H9 (cell line): ENCODE results near the gene SHH. TPM values are rescaled to one million over a fixed set of nuclear protein-coding genes. Genes with fewer than 3 reads are reported as not detected.

Experiments
- DNase-seq: peaks from one replicate; pipeline ENCODE4 v3.0.0-alpha.2; 2017
- H2AFZ ChIP-seq: one replicate; pipeline ENCODE4 v1.6.1; 2013; ENCODE audit warnings: mild to moderate bottlenecking, low read length, control low read depth, moderate library complexity
- H2AK5ac ChIP-seq: 2 replicates; pipeline ENCODE4 v1.6.1; 2013; ENCODE audit warnings: low read length, control low read depth, mixed read lengths; ENCODE audit not compliant: insufficient read length
- H2BK120ac ChIP-seq: one replicate; pipeline ENCODE4 v1.6.1; 2013; ENCODE audit warnings: low read depth, mild to moderate bottlenecking, low read length, control low read depth, inconsistent platforms; ENCODE audit not compliant: poor library complexity, severe bottlenecking
- H2BK12ac ChIP-seq: 2 replicates; pipeline ENCODE4 v1.6.1; 2013; ENCODE audit warnings: low read length, control low read depth, mixed read lengths, low read depth; ENCODE audit not compliant: insufficient read length
- H2BK15ac ChIP-seq: 2 replicates; pipeline ENCODE4 v1.6.1; 2013; ENCODE audit warnings: low read depth, low read length, control low read depth
- H2BK20ac ChIP-seq: one replicate; pipeline ENCODE4 v1.6.1; 2013; ENCODE audit warnings: low read depth, mild to moderate bottlenecking, low read length, control low read depth, inconsistent platforms; ENCODE audit not compliant: poor library complexity, severe bottlenecking
- H2BK5ac ChIP-seq: 2 replicates; pipeline ENCODE4 v1.6.1; 2013; ENCODE audit warnings: low read length, control low read depth, mixed read lengths; ENCODE audit not compliant: insufficient read length
- H3K14ac ChIP-seq: 2 replicates; pipeline ENCODE4 v1.6.1; 2013; ENCODE audit warnings: low read length, control low read depth; ENCODE audit not compliant: insufficient read depth
- H3K18ac ChIP-seq: 2 replicates; pipeline ENCODE4 v1.6.1; 2013; ENCODE audit warnings: low read depth, mild to moderate bottlenecking, mixed read lengths, low read length, control low read depth; ENCODE audit not compliant: insufficient read length
- H3K23ac ChIP-seq: 2 replicates; pipeline ENCODE4 v1.6.1; 2013; ENCODE audit warnings: low read length, control low read depth, mixed read lengths, low read depth; ENCODE audit not compliant: insufficient read length
- H3K23me2 ChIP-seq: 2 replicates; pipeline ENCODE4 v1.6.1; 2013; ENCODE audit warnings: low read depth, mild to moderate bottlenecking, mixed read lengths, low read length, control low read depth; ENCODE audit not compliant: insufficient read length, poor library complexity, severe bottlenecking
- H3K27ac ChIP-seq: 2 replicates; pipeline ENCODE4 v1.5.1; 2013; ENCODE audit warnings: low read length, control low read depth, mixed read lengths, low read depth; ENCODE audit not compliant: insufficient read length
- H3K27me3 ChIP-seq: 2 replicates; pipeline ENCODE4 v1.6.1; 2013; ENCODE audit warnings: low read length, control low read depth, inconsistent platforms; ENCODE audit not compliant: insufficient read depth
- H3K4ac ChIP-seq: 2 replicates; pipeline ENCODE4 v1.6.1; 2013; ENCODE audit warnings: low read depth, mild to moderate bottlenecking, control low read depth, inconsistent platforms, low read length, moderate library complexity
- H3K4me1 ChIP-seq: 2 replicates; pipeline ENCODE4 v1.6.1; 2013; ENCODE audit warnings: low read length, control low read depth, inconsistent platforms; ENCODE audit not compliant: insufficient read depth
- H3K4me2 ChIP-seq: 2 replicates; pipeline ENCODE4 v1.6.1; 2013; ENCODE audit warnings: low read length, control low read depth, mixed read lengths; ENCODE audit not compliant: insufficient read length, insufficient read depth
- H3K56ac ChIP-seq: 2 replicates; pipeline ENCODE4 v1.6.1; 2013; ENCODE audit warnings: low read depth, mild to moderate bottlenecking, mixed read lengths, low read length, control low read depth; ENCODE audit not compliant: insufficient read length
- H3K79me1 ChIP-seq: 2 replicates; pipeline ENCODE4 v1.6.1; 2013; ENCODE audit warnings: low read depth, mild to moderate bottlenecking, moderate library complexity, low read length, control low read depth, inconsistent platforms; ENCODE audit not compliant: insufficient read depth, poor library complexity, severe bottlenecking
- H3K79me2 ChIP-seq: 2 replicates; pipeline ENCODE4 v1.6.1; 2013; ENCODE audit warnings: low read length, control low read depth, inconsistent platforms; ENCODE audit not compliant: insufficient read depth
- H3K9ac ChIP-seq: 2 replicates; pipeline ENCODE4 v1.6.1; 2013; ENCODE audit warnings: low read length, control low read depth, mixed read lengths; ENCODE audit not compliant: insufficient read length; ENCODE audit errors: extremely low read depth
- H3K9me3 ChIP-seq: one replicate; pipeline ENCODE4 v1.6.1; 2013; ENCODE audit warnings: low read depth, low read length, inconsistent platforms; ENCODE audit not compliant: control insufficient read depth
- H3T11ph ChIP-seq: one replicate; pipeline ENCODE4 v1.6.1; 2013; ENCODE audit warnings: mild to moderate bottlenecking, low read length, control low read depth, inconsistent platforms
- H4K20me1 ChIP-seq: one replicate; pipeline ENCODE4 v1.6.1; 2013; ENCODE audit not compliant: control insufficient read depth, insufficient read length, insufficient read depth
- H4K5ac ChIP-seq: 2 replicates; pipeline ENCODE4 v1.6.1; 2013; ENCODE audit warnings: low read depth, mild to moderate bottlenecking, mixed read lengths, low read length, control low read depth; ENCODE audit not compliant: insufficient read length
- H4K8ac ChIP-seq: replicated peaks from 2 replicates; pipeline ENCODE4 v1.6.1; 2013; ENCODE audit warnings: low read length, control low read depth, mixed read lengths, low read depth; ENCODE audit not compliant: insufficient read length
- H4K91ac ChIP-seq: 2 replicates; pipeline ENCODE4 v1.6.1; 2013; ENCODE audit warnings: low read depth, mild to moderate bottlenecking, moderate library complexity, mixed read lengths, low read length, control low read depth; ENCODE audit not compliant: insufficient read length
- H3K27ac Mint-ChIP-seq, 3 experiments: 2 replicates in 2 of 3; 3 replicates in 1 of 3; pipeline ENCODE4 v1.8.0; 2020 to 2021; ENCODE audit warnings: mixed read lengths in 3 of 3, mild to moderate bottlenecking in 1 of 3, moderate library complexity in 1 of 3
- H3K27me3 Mint-ChIP-seq: 2 replicates; pipeline ENCODE4 v1.8.0; 2021; ENCODE audit warnings: low read depth, mild to moderate bottlenecking, moderate library complexity, mixed read lengths
- H3K36me3 Mint-ChIP-seq, 3 experiments: 2 replicates in 2 of 3; 3 replicates in 1 of 3; pipeline ENCODE4 v1.8.0; 2020 to 2021; ENCODE audit warnings: low read depth in 3 of 3, mixed read lengths in 3 of 3; ENCODE audit not compliant: insufficient read depth in 1 of 3
- H3K4me1 Mint-ChIP-seq, 2 experiments: 2 replicates each; pipeline ENCODE4 v1.8.0; 2020; ENCODE audit warnings: mixed read lengths in 2 of 2
- H3K4me3 Mint-ChIP-seq, 2 experiments: 2 replicates in 1 of 2; 3 replicates in 1 of 2; pipeline ENCODE4 v1.8.0; 2020 to 2021; ENCODE audit warnings: mild to moderate bottlenecking in 2 of 2, mixed read lengths in 2 of 2, moderate library complexity in 1 of 2
- H3K9me3 Mint-ChIP-seq, 2 experiments: 2 replicates in 1 of 2; 3 replicates in 1 of 2; pipeline ENCODE4 v1.8.0; 2020; ENCODE audit warnings: mild to moderate bottlenecking in 2 of 2, mixed read lengths in 2 of 2, moderate library complexity in 1 of 2
- CTCF ChIP-seq: fragments of 200-600 bp; sonication (generic); conservative IDR thresholded peaks from 3 replicates; pipeline ENCODE4 v1.8.0; 2021; ENCODE audit warnings: antibody characterized with exemption, mild to moderate bottlenecking
- WGBS: extraction: QIAGEN DNeasy Blood & Tissue Kit; methylation state at CpG from one replicate; pipeline ENCODE4 v1.1.7; 2013; ENCODE audit warnings: missing lambda C conversion rate, low lambda C conversion rate, mixed read lengths; ENCODE audit not compliant: insufficient read length; ENCODE audit errors: extremely low coverage; 5-methylcytosine and 5-hydroxymethylcytosine counted together
- total RNA-seq: library from RNA; stranded (reverse); gene quantifications from 2 replicates; pipeline ENCODE4 v1.2.1, GENCODE V29; 2021

SHH gene
- total RNA-seq, 1 experiment from 2014 or later = 0.07 TPM

GRCh38 chr7:155792999-155793560, 19.2 kb downstream of the SHH start:
- Histone ChIP-seq H3K9ac (no peak overlapping the region), H3K79me2 (no peaks in the 10 kb centered on the region), H3K4me1 (no peaks in the 10 kb centered on the region), H3K4me2 (no peak overlapping the region), H2BK5ac (no peak overlapping the region), H3T11ph (no peak overlapping the region), H3K23ac (no peak overlapping the region), H3K79me1 (no peaks in the 10 kb centered on the region), H3K4ac (no peak overlapping the region), H2AK5ac (no peak overlapping the region), H3K56ac (no peak overlapping the region), H3K23me2 (peaks cover 3% of the 10 kb centered on the region), H3K27ac (no peak overlapping the region), H2BK12ac (no peak overlapping the region), H2BK20ac (no peak overlapping the region), H3K14ac (no peak overlapping the region), H3K18ac (no peak overlapping the region), H4K8ac (no peak overlapping the region), H4K91ac (no peak overlapping the region), H4K20me1 (no peaks in the 10 kb centered on the region), H2BK120ac (no peak overlapping the region), H3K9me3 (no peaks in the 10 kb centered on the region), H2BK15ac (no peak overlapping the region), H4K5ac (no peak overlapping the region), H3K27me3 (no peaks in the 10 kb centered on the region; the same call in 1 of the 2 replicates), H2AFZ (no peak overlapping the region)
- TF ChIP-seq CTCF = no peak
- Mint-ChIP-seq H3K27ac (no peak overlapping the region), H3K27me3 (peaks cover 39% of the 10 kb centered on the region), H3K4me1 (no peaks in the 10 kb centered on the region), H3K9me3 (peaks cover 0 to 7% of the 10 kb centered on the region in 2 experiments; a peak in 3 of 5 replicates), H3K36me3 (peaks cover 0 to 2% (median 0%) of the 10 kb centered on the region in 3 experiments; a peak in 1 of 7 replicates), H3K4me3 (no peak overlapping the region)
- WGBS = 100% methylated on average over 2 of the region's 11 CpGs
- no peak for DNase-seq
